ENCODE measurements around the gene DTYMK.
"Not testable (repeated sequence)": the region's sequence is repeated elsewhere in the genome, so short reads cannot be mapped to it uniquely, and the experiment has no call there.

The DTYMK gene

GRCh38 chr2:241686650-241687425, at the start of gene DTYMK:
Gene DTYMK (minus strand): TSS chr2:241686815. CDS start chr2:241686783, 32 bp downstream.
- no peak for DNase-seq (ENCODE audit: low read depth)

GRCh38 chr2:241736111-241736510, 49.5 kb upstream of the DTYMK start:
- no peak for DNase-seq (ENCODE audit: low read depth)

GRCh38 chr2:241734467-241735208, 48.0 kb upstream of the DTYMK start, which contains the start of gene D2HGDH:
Gene D2HGDH (plus strand): TSS chr2:241734630. CDS start chr2:241735225, 595 bp downstream.
- peak; percentile 1 for DNase-seq (ENCODE audit: low read depth)

DNA sequence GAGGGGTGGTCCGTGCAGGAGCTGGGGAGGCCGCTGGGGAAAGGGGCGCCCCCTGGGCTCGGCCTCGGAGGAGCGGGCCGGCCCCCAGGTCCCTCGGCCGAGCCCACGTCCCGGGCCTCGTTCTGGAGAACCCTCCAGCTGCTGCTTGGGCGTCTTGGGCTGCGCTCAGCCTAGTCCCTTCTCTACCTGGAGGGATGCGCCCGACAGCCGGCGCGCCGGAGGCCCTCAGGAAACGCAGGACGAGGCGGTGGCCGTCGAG, 47.5 kb upstream of the DTYMK start:
- DNase-seq (ENCODE audit: low read depth) = no peak

DNA sequence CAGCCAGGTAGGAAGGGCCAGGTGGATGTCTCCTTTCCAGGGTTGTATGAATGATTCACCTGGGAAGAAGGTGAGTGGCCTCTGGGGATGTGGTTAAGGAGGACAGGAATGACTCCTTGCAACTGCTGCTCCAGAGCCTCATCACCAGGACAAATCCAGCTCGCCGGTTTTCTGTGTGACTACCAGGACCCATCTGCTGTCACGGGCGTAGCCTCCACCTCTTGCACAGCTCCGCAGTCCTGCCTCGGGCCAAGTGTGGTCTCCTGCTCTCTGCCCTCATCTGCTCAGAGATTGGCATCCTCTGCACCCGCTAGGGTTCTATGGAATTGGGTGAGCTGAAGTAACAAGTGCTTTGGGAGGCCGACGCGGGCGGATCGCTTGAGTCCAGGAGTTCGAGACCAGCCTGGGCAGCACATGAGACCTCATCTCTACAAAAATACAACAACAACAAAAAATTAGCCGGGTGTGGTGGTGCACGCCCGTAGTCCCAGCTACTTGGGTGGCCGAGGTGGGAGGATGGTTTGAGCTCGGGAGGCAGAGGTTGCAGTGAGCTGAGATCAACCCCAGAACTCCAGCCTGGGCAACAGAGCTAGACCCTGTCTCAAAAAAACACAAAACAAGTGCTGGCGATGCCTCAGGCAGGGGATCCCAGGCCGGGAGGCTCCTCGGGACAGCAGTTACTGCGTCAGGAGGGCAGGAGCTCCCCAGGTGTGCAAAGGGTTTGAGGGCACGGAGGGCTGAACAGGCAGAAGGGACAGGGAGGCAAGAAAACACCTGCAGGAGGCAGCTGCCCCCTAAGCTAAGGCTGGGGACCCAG, 47.0 kb upstream of the DTYMK start:
- no peak for DNase-seq (ENCODE audit: low read depth)

DNA sequence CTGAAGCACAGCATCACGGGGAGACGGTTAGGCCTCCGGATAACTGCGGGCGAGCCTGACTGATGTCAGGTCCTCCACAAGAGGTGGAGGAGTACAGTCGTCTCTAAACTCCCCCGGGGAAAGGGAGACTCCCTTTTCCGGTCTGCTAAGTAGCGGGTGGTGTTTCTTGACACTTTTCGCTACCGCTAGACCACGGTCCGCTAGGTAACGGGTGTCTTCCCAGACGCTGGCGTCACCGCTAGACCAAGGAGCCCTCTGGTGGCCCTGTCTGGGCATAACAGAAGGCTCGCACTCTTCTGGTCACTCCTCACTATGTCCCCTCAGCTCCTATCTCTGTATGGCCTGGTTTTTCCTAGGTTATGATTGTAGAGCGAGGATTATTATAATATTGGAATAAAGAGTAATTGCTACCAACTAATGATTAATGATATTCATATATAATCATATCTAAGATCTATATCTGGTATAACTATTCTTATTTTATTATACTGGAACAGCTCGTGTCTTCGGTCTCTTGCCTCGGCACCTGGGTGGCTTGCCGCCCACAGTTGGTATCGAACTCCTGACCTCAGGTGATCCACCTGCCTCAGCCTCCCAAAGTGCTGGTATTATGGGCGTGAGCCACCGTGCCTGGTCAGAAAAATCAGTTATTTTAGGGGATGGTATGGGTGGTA, 46.0 kb upstream of the DTYMK start:
- DNase-seq (ENCODE audit: low read depth) = not testable (repeated sequence)

- no peak for DNase-seq (ENCODE audit: low read depth)
Measured at GRCh38 chr2:241730671-241731293, 44.2 kb upstream of the DTYMK start.

DNA sequence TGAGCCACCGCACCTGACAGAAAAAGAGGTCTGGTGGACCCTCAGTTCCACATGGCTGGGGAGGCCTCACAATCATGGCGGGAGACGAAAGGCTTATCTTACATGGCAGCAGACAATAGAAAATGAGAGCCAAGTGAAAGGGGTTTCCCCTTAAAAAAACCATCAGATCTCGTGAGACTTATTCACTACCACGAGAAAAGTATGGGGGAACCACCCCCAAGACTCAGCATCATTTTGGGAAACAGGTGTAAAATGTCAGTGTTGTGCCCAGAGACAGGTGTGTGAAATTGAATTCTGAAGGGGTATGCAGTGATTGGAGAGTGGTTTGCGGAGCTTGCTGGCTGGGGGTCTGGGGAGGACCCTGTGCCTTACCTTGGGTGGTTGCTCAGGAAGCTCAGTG, 43.3 kb upstream of the DTYMK start:
- DNase-seq (ENCODE audit: low read depth) = no peak

GRCh38 chr2:241728627-241729026, 42.0 kb upstream of the DTYMK start:
- DNase-seq (ENCODE audit: low read depth) = no peak

DNA sequence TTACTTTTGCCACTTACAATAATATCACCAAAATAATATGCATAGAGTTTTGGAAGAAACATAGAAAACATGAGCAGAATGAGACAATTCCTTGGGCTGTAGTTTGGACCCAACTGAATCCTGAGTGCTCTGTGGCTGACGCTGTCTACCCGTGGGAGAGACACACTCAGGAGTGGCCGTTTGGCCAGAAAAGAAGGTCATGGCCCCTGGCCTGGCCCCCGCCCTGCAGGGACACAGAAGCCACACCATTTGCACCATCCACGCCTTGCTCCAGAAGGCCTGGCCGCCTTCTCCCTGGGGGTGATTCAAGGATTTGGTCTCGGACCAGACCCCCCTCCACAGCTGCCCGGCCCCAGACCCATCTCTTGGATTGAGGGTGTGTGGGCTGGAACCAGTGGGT, 41.4 kb upstream of the DTYMK start:
- no peak for DNase-seq (ENCODE audit: low read depth)

GRCh38 chr2:241726459-241726858, 39.8 kb upstream of the DTYMK start:
- no peak for DNase-seq (ENCODE audit: low read depth)

DNA sequence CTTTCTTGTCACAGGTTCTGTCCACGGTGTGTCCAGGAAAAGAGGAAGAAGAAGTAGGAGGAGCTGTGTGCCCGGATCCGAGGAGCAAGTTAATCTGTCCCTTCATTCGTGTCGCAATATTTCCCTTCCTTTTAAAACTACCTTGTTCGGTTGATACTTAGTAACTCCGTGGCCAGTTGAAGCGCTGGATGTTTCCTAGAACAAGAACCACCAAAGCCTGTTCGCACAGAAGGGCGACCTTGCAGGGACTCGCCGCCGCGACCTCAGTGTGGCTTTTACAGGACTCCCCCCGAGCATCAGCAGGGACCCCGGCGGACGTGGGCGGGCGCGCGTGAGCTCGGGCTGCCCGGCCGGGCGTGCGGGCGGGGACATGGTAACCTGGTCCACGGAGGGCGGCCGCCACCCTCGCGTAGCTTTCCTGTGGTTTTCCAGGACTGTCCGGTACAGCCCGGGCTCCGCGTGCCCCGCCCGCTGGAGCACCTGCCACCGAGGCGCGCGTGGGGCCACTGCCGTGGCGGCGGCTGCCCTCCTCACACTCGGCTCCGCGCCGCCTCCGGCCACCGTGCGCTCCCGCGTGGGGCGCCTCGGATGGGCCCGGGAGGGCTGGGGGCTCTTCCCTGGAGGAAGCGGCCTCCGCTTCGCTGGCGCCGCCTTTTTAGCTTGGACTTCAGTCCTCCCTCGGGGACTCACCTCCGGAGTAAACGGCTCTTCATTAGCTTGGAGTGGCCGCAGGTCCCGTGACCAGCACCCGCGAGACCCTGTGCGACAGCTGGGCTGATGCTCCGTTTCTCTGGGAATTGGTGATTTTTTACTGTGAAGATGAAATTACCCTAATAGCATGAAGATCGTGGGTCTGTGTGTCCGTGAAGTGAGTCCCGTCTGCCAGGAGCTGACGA, 38.6 kb upstream of the DTYMK start:
- no peak for DNase-seq (ENCODE audit: low read depth)

DNA sequence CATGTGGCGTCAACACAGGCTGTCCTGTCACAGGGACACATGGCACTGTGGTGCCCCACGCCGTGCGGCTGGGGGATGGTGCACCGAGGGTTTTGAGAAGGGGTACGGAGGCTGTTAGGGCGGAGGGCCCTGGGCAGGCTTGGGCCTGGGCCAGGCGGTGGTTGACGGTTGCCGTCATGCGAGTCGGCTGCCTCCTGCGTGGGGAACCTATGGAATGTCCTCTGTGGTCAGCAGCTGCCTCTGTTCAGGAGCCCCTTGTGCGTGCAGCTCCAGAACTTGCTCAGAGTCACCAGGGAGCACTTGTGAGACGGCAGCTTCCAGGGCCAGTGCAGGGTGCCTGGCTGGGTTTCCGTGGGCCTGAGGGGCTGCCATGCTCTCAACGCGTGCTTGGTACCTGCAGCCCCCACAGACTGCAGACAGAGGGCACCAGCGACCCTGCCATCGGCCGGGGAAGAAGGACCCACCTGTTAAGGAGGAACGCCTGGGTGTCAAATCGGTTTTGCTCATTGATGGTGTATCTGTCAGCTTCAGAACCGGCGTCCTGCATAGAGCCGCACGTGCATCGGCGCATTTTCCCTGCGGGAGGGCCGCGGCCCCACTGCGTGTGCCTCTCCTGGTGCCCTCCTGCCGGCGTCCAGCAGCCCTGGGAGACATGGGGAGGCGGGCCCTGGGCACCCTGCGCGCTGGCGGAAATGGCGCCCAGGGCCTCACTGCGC, 37.8 kb upstream of the DTYMK start:
- no peak for DNase-seq (ENCODE audit: low read depth)

DNA sequence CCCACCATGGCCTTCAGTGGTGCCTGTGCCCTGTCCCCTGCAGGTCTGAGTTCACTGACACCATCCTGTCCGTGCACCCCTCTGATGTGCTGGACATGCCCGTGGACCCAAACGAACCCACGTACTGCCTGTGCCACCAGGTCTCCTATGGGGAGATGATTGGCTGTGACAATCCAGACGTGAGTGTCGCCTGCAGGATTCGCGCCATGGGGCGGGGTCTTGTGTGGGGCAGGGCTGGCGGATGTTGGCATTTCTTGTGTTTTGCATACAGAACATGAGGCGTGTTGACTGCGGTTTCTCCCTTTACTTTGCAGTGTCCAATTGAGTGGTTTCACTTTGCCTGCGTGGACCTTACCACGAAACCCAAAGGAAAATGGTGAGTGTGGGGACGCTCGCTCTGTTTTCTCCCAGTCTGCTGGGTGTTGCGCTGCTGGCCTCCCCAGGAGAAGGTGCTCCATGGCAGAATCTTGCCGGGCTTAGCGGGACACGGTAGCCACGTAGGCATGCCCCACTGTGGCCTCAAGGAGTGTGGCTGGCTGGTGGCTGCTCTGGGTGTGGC, 36.4 kb upstream of the DTYMK start:
- no peak for DNase-seq (ENCODE audit: low read depth)

GRCh38 chr2:241721852-241722251, 35.2 kb upstream of the DTYMK start:
- DNase-seq (ENCODE audit: low read depth) = no peak

GRCh38 chr2:241720560-241720959, 33.9 kb upstream of the DTYMK start:
- DNase-seq (ENCODE audit: low read depth) = no peak

DNA sequence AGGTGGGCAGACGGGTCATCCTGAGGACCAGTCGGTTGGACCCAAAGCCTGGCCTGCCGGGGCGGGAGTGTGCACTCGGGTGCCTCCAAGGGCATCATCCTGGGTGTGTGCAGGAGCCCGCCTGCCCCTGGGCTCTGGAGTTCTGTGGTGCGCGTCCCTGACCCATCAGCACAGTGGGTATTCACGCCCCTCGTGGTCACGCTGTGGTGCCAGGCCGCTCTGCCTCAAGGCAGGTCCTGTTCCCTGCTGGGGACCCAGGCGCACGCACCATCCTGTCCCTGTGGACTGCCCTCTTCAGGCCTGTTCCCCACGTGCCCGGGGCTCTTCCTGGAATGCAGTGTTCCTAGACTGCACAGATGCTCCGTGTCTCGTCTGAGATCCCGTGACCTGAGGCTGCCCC, 33.5 kb upstream of the DTYMK start:
- DNase-seq (ENCODE audit: low read depth) = no peak

- no peak for DNase-seq (ENCODE audit: low read depth)
Measured at GRCh38 chr2:241719093-241719492, 32.5 kb upstream of the DTYMK start.

- no peak for DNase-seq (ENCODE audit: low read depth)
Measured at GRCh38 chr2:241708879-241709278, 22.3 kb upstream of the DTYMK start.

- no peak for DNase-seq (ENCODE audit: low read depth)
Measured at GRCh38 chr2:241706537-241706936, 19.9 kb upstream of the DTYMK start.
